IMR-90 (cell line): ENCODE data around the gene BCS1L.

Experiments used
- BHLHE40 ChIP-seq: fragments of 150-350 bp; IDR thresholded peaks from 2 replicates; pipeline ENCODE4 v1.6.1; 2016; ENCODE audit warnings: mild to moderate bottlenecking, low read depth, low read length
- CEBPB ChIP-seq: IDR thresholded peaks from 2 replicates; pipeline ENCODE4 v1.6.1; 2012; ENCODE audit warnings: low read depth, low read length, improper control_type of control experiment
- FOS ChIP-seq: fragments of 150-350 bp; IDR thresholded peaks from 2 replicates; pipeline ENCODE4 v1.6.1; 2016; ENCODE audit warnings: low read depth, low read length
- POLR2A ChIP-seq: IDR thresholded peaks from 2 replicates; pipeline ENCODE4 v1.6.1; 2012; ENCODE audit warnings: mild to moderate bottlenecking, low read depth, low read length
- RFX5 ChIP-seq: IDR thresholded peaks from 2 replicates; pipeline ENCODE4 v1.8.0; 2012; ENCODE audit warnings: low read depth, mild to moderate bottlenecking, low read length, moderate library complexity
- SMC3 ChIP-seq: fragments of 150-350 bp; IDR thresholded peaks from 2 replicates; pipeline ENCODE4 v1.6.1; 2016; ENCODE audit warnings: low read depth, mild to moderate bottlenecking, antibody characterized with exemption, low read length, moderate library complexity
- TF ChIP-seq, protein P1 (sequence below): conservative IDR thresholded peaks from 2 replicates; pipeline ENCODE4 v1.5.1; 2012; ENCODE audit warnings: mild to moderate bottlenecking, low read depth, low read length, improper control_type of control experiment

DNA sequence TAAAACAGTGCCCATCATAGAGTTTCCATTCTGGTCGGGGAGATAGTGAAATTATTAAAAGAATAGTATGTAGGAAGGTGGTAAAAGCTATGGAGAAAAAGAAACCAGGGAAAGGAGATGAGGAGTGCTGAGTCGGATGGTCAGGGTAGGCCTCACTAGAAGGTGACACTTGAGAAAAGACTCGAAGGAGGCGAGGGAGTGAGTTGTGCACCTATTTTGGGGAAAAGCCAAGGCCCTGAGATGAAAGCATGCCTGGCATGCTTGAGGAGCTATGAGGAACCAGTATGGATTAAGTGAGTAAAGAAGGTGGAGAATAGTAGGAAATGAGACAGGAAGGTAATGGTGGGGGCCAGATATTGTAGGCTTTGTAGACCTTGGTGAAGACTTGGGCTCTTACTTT lies 43.9 kb downstream of the BCS1L start:
- TF ChIP-seq POLR2A (no peak), RFX5 (no peak), FOS (no peak), CEBPB (no peak), BHLHE40 (no peak), SMC3 (no peak)
- TF ChIP-seq, protein P1, sequence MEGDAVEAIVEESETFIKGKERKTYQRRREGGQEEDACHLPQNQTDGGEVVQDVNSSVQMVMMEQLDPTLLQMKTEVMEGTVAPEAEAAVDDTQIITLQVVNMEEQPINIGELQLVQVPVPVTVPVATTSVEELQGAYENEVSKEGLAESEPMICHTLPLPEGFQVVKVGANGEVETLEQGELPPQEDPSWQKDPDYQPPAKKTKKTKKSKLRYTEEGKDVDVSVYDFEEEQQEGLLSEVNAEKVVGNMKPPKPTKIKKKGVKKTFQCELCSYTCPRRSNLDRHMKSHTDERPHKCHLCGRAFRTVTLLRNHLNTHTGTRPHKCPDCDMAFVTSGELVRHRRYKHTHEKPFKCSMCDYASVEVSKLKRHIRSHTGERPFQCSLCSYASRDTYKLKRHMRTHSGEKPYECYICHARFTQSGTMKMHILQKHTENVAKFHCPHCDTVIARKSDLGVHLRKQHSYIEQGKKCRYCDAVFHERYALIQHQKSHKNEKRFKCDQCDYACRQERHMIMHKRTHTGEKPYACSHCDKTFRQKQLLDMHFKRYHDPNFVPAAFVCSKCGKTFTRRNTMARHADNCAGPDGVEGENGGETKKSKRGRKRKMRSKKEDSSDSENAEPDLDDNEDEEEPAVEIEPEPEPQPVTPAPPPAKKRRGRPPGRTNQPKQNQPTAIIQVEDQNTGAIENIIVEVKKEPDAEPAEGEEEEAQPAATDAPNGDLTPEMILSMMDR, result no peak
